Central memory CD8-positive, alpha-beta T cell (primary cell): ENCODE data around the gene BFAR.

Experiments used
- ATAC-seq: fragments of 150-1000 bp; cut with Tn5 transposase; replicated peaks from 2 replicates; pipeline ENCODE4 v1.10.0; 2022; ENCODE audit warnings: mild to moderate bottlenecking, moderate FRiP score, moderate number of reproducible peaks; ENCODE audit not compliant: poor library complexity, severe bottlenecking; ENCODE audit errors: extremely low read depth
- DNase-seq, 2 donors: peaks; one replicate each; pipeline ENCODE4 v3.0.0; 2021; ENCODE audit warnings: low spot score in 2 of 2
- H3K27ac Mint-ChIP-seq: one replicate; pipeline ENCODE4 v1.8.0; 2022; ENCODE audit warnings: low read depth, mild to moderate bottlenecking, moderate library complexity, mixed read lengths
- H3K27me3 Mint-ChIP-seq: one replicate; pipeline ENCODE4 v1.8.0; 2022; ENCODE audit warnings: mixed read lengths
- H3K36me3 Mint-ChIP-seq: one replicate; pipeline ENCODE4 v1.8.0; 2022; ENCODE audit warnings: mild to moderate bottlenecking, moderate library complexity, mixed read lengths; ENCODE audit not compliant: insufficient read depth
- H3K4me1 Mint-ChIP-seq: one replicate; pipeline ENCODE4 v1.8.0; 2022; ENCODE audit warnings: mixed read lengths
- H3K4me3 Mint-ChIP-seq: one replicate; pipeline ENCODE4 v1.8.0; 2022; ENCODE audit warnings: mild to moderate bottlenecking, moderate library complexity, mixed read lengths
- H3K9me3 Mint-ChIP-seq: one replicate; pipeline ENCODE4 v1.8.0; 2022; ENCODE audit warnings: mixed read lengths

Gene BFAR

DNA sequence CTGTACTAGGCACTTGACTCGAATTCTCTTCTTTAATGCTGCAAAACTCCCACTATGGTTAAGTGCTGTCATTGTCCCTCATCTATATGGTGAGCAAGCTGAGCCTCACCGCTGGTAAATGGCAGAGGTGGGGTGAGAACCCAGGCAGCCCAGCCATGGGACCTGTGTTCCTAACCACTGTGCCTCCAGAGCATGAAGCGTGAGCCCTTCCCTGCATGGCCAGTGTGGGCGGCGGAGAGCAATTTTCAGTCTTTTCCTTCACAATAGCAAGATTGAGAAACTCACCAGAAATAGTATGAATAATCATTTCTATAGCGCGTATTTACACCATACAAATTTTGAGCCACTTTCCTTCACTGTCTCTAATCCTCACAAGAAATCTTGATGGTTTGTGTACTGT lies 9.2 kb downstream of the BFAR start:
- Mint-ChIP-seq H3K9me3 (no peaks in the 10 kb centered on the region), H3K36me3 (peaks cover 42% of the 10 kb centered on the region), H3K4me1 (peaks cover 19% of the 10 kb centered on the region), H3K27ac (peak overlapping the region; percentile 53), H3K4me3 (no peak overlapping the region), H3K27me3 (no peaks in the 10 kb centered on the region)
- ATAC-seq: no peak
- DNase-seq: no peak

DNA sequence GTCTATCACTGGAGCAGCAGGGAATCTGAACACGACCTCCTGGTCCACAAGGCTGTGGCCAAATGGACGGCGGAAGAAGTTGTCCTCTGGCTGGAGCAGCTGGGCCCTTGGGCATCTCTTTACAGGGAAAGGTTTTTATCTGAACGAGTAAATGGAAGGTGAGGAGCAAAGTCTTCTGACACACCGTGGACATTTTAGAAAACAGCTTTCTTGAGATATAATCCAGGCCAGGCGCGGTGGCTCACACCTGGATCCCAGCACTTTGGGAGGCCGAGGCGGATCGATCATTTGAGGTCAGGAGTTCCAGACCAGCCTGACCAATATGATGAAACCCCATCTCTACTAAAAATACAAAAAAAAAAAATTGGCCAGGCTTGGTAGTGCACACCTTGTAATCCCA lies 17.1 kb downstream of the BFAR start:
- Mint-ChIP-seq H3K27me3 (no peaks in the 10 kb centered on the region), H3K36me3 (peaks cover 67% of the 10 kb centered on the region), H3K9me3 (no peaks in the 10 kb centered on the region), H3K27ac (no peak overlapping the region), H3K4me1 (no peaks in the 10 kb centered on the region), H3K4me3 (no peak overlapping the region)
- ATAC-seq (no peak), DNase-seq (no peak)

DNA sequence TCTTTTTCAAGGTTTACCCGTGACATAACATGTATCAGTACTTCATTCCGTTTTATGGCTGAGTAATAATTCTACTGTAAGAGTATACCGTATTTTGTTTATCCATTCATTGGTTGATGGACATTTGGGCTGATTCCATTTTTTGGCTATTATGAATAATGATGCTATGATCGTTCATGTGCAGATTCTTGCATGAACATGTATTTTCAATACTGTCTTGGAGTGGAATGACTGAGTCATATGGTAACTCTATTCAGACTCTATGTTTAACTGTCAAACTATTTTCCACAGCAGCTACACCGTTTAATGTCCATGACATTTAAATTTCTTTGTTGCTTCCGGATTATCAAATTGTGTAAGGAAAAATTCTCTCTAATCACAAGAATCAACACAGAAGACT lies 17.9 kb downstream of the BFAR start:
- Mint-ChIP-seq H3K4me3 (no peak overlapping the region), H3K36me3 (peaks cover 70% of the 10 kb centered on the region), H3K4me1 (no peaks in the 10 kb centered on the region), H3K27ac (no peak overlapping the region), H3K9me3 (no peaks in the 10 kb centered on the region), H3K27me3 (no peaks in the 10 kb centered on the region)
- DNase-seq (no peak), ATAC-seq (no peak)

- Mint-ChIP-seq H3K36me3 (peaks cover 74% of the 10 kb centered on the region), H3K27me3 (no peaks in the 10 kb centered on the region), H3K4me1 (no peaks in the 10 kb centered on the region), H3K4me3 (no peak overlapping the region), H3K9me3 (no peaks in the 10 kb centered on the region), H3K27ac (peak overlapping the region; percentile 34)
- ATAC-seq: no peak
- no peak for DNase-seq
Observed at GRCh38 chr16:14652726-14653125, 20.0 kb downstream of the BFAR start.

GRCh38 chr16:14658063-14658462 lies 25.3 kb downstream of the BFAR start:
- Mint-ChIP-seq H3K27me3 (no peaks in the 10 kb centered on the region), H3K27ac (no peak overlapping the region), H3K4me3 (no peak overlapping the region), H3K9me3 (no peaks in the 10 kb centered on the region), H3K36me3 (peaks cover 67% of the 10 kb centered on the region), H3K4me1 (no peaks in the 10 kb centered on the region)
- no peak for ATAC-seq
- no peak for DNase-seq

DNA sequence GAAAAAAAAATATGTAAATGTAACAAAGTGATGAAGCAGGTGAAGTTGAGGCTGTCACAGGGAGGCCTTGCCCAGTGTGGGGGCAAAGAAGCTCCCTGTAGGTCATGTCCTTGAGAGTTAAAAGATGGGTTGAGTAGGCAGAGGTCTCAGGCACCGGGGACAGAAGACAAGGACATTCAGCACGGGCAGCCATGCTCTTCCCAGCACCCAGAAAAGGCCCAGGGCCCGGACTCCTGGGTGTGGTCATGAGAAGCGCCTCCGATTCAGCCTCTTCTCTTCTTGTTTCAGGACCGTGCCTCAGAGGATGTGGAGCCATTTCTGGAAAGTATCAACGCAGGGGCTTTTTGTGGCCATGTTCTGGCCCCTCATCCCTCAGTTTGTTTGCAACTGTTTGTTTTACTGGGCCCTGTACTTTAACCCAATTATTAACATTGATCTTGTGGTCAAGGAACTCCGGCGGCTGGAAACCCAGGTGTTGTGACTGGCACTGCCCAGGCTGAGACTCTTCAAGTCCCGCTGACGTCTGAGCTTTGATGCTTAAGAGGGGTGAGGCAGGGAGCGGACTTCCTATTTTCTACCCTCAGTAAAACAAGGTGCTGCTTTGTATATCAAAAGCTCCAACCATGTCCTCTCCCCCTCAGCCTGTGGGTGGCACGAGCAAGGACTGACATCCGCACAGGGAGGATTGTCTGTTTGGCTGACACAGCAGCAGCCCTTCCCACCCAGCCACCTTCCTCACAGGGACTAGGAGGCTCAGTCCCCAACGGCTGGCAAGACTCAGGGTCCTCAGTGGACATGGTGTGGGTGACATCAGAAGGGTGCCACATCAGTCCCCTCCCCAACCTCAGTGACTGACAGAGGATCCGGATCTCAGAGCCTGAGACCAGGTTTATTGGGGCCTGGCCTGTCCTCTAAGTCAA lies 34.9 kb downstream of the BFAR start:
- Mint-ChIP-seq H3K36me3 (peaks cover 49% of the 10 kb centered on the region), H3K4me1 (peaks cover 5% of the 10 kb centered on the region), H3K9me3 (no peaks in the 10 kb centered on the region), H3K27me3 (no peaks in the 10 kb centered on the region), H3K27ac (no peak overlapping the region), H3K4me3 (no peak overlapping the region)
- DNase-seq (no peak), ATAC-seq (no peak)

DNA sequence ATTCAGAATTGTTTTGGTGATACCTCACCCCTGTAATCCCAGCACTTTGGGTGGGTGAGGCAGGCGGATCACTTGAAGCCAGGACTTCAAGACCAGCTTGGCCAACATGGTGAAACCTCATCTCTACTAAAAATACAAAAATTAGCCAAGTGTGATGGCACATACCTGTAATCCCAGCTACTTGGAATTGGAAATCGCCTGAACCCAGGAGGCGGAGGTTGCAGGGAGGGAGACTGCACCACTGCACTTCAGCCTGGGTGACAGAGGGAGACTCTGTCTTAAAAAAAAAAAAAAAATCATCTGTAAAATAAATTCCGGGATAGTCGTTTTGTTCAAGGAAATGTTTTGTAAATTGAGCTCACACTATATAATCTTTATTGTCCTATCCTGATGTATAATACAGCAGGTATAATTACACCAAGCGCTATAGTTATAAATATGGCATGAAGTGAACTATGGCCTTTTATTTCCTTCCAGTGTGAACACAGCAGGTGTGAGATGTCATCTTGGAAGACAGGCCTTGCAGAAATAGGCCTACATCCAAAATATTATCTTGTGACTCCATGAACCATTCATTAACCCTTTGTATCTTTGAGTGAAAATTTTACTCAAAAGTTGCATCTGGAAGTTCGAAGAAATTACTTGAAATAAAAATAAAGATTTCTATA lies 35.9 kb downstream of the BFAR start:
- no peaks in the 10 kb centered on the region for H3K9me3 Mint-ChIP-seq
- DNase-seq (no peak), ATAC-seq (no peak)
- H3K27ac Mint-ChIP-seq: no peak overlapping the region
- peaks cover 7% of the 10 kb centered on the region for H3K4me1 Mint-ChIP-seq
- H3K27me3 Mint-ChIP-seq: no peaks in the 10 kb centered on the region
- H3K36me3 Mint-ChIP-seq: peaks cover 40% of the 10 kb centered on the region
- H3K4me3 Mint-ChIP-seq: no peak overlapping the region

DNA sequence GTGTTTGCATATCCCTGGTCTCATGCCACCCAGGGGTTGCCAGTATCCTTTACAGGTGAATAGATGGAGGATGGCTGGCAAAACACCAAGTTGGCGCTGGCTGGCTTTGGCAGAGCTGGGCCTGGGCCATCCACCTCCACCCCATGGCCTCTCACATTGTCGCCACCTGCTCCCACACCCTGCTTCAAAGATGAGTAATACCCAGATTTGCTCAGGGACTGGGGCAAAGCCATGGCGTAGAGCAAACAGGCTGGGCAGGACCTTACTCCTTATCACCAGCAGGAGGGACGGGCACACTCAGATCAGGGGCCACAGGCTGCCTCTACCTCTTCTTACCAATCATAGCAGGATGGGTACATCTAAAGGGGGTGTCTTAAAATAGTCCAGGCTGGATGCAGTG lies 37.0 kb downstream of the BFAR start:
- no peak for ATAC-seq
- Mint-ChIP-seq H3K4me3 (no peak overlapping the region), H3K27me3 (no peaks in the 10 kb centered on the region), H3K9me3 (no peaks in the 10 kb centered on the region), H3K36me3 (peaks cover 29% of the 10 kb centered on the region), H3K27ac (no peak overlapping the region), H3K4me1 (peaks cover 7% of the 10 kb centered on the region)
- DNase-seq: no peak

GRCh38 chr16:14672403-14672971 lies 39.7 kb downstream of the BFAR start:
- no peak for DNase-seq

DNA sequence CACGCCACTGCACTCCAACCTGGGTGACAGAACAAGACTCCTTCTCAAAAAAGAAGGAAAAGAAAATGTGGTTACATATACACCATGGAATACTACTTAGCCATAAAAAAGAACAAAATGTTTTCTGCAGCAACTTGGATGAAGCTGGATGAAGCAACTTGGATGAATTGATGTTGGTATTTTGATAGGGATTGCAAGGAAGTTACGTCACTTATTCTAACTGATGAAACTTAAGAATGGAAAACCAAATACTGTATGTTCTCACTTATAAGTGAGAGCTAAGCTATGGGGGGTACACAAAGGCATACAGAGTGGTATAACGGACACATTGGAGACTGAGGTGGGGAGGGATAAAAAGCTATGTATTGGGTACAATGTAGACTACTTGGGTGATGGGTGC lies 43.9 kb downstream of the BFAR start:
- peaks cover 28% of the 10 kb centered on the region for H3K27me3 Mint-ChIP-seq

More at GRCh38 chr16:14672403-14672971, 39.7 kb downstream of the BFAR start:
- ATAC-seq: peak; percentile 36
- Mint-ChIP-seq H3K36me3 (peaks cover 9% of the 10 kb centered on the region), H3K4me3 (no peak overlapping the region), H3K27me3 (no peaks in the 10 kb centered on the region), H3K27ac (no peak overlapping the region), H3K9me3 (no peaks in the 10 kb centered on the region), H3K4me1 (peaks cover 7% of the 10 kb centered on the region)

GRCh38 chr16:14677627-14678026 lies 44.9 kb downstream of the BFAR start:
- no peak overlapping the region for H3K27ac Mint-ChIP-seq
- peaks cover 28% of the 10 kb centered on the region for H3K27me3 Mint-ChIP-seq
- peaks cover 2% of the 10 kb centered on the region for H3K4me1 Mint-ChIP-seq

More for the DNA sequence above, 43.9 kb downstream of the BFAR start:
- H3K27ac Mint-ChIP-seq: no peak overlapping the region
- H3K4me1 Mint-ChIP-seq: peaks cover 7% of the 10 kb centered on the region
- DNase-seq (no peak), ATAC-seq (no peak)
- no peak overlapping the region for H3K4me3 Mint-ChIP-seq
- H3K9me3 Mint-ChIP-seq: no peaks in the 10 kb centered on the region
- peaks cover 1% of the 10 kb centered on the region for H3K36me3 Mint-ChIP-seq

GRCh38 chr16:14678748-14679497 lies 46.2 kb downstream of the BFAR start:
- H3K4me1 Mint-ChIP-seq: no peaks in the 10 kb centered on the region
- no peak overlapping the region for H3K4me3 Mint-ChIP-seq
- H3K27ac Mint-ChIP-seq: no peak overlapping the region
- peaks cover 1% of the 10 kb centered on the region for H3K36me3 Mint-ChIP-seq
- ATAC-seq (no peak), DNase-seq (no peak)
- H3K9me3 Mint-ChIP-seq: no peaks in the 10 kb centered on the region
- peaks cover 28% of the 10 kb centered on the region for H3K27me3 Mint-ChIP-seq

More at GRCh38 chr16:14677627-14678026, 44.9 kb downstream of the BFAR start:
- DNase-seq (no peak), ATAC-seq (no peak)
- peaks cover 1% of the 10 kb centered on the region for H3K36me3 Mint-ChIP-seq
- H3K4me3 Mint-ChIP-seq: no peak overlapping the region
- no peaks in the 10 kb centered on the region for H3K9me3 Mint-ChIP-seq
